NOMO-1 treated with DMSO at 0.1 percent for 48 hours (cell line): ENCODE results near the gene ITGA3.

Experiments used
- DNase-seq: peaks from one replicate; lab custom pipeline; 2025; ENCODE audit not compliant: unreplicated experiment; lab: John Stamatoyannopoulos, UW

The ITGA3 gene

DNA sequence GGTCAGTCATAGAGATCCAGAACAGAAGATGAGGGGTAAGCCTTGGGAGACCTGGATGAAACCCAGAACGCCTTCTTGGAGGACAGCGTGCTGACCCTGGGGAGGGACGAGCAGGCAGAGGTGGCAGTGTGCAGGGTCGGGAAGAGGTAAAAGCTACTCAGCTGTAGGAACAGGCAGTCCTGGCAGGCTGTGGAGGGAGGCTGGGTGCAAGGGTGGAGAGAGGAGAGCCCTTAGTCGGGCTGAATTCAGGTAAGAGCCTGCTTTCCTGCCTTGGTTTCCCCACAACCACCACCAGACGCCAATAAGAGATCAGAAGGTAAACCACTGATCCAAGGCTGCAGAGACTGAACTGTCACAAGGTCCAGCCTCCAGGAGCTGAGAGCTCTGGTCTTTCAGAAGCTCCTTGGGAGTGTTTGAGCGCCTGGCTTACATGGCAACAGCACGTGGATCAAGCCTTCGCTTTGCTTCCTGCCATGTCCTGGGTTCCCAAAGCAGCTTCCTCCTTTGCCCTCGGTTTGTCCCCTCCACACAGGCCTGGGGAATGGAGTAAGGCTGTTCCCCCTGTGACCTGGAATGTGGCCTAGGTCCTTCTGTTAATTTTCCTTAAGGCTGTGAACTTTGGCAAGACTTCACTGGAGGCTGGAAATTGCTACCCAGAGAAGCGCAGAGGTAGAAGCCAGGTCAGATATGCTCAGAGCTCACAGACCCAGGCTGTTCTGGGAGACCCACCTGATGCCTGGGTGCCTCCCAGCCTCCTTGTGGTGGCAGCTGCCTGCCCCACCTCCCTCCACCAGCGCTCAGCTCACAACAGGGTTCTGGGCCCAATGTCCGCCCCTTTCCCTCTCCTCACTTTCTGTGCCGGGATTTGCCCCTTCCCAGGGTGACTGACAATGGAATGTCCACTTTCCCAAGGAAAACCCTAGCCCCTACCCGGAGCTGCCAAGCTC is 35.3 kb downstream of the ITGA3 start:
- no peak for DNase-seq

- DNase-seq: no peak
These were observed 36.0 kb downstream of the ITGA3 start for GRCh38 chr17:50091918-50092285.

DNA sequence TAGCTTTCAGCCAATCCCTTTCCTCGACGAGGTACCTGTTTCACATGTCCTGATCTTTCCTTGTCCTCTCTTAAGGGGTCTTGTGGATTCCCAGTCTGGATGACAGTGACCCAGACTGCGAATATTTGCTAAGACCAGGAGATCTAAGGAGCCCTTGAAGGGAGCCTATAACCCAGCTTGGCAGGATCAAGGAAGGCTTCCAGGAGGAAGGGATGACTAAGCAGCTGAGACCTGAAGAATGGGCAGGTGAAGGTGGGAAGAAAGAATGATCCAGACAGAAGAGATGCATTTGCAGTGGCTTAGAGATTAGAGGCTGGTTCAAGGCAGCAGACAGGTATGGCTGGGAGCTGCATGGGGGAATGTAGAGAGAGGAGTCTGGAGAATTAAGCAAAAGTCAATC is 37.3 kb downstream of the ITGA3 start:
- no peak for DNase-seq

DNA sequence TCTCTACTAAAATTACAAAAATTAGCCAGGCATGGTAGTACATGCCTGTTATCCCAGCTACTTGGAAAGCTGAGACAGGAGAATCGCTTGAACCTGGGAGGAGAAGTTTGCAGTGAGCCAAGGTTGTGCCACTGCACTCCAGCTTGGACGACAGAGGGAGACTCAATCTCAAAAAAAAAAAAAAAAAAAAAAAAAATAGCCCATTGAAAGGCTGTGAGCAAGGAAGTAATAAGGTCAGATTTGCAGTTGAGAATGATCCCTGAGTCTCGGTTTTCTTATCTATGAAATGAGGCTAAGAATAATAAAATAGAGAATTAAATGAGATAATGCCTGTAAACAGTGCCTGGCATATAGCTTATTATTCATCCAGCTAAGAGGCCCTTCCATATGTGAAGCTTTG is 37.9 kb downstream of the ITGA3 start:
- no peak for DNase-seq

DNA sequence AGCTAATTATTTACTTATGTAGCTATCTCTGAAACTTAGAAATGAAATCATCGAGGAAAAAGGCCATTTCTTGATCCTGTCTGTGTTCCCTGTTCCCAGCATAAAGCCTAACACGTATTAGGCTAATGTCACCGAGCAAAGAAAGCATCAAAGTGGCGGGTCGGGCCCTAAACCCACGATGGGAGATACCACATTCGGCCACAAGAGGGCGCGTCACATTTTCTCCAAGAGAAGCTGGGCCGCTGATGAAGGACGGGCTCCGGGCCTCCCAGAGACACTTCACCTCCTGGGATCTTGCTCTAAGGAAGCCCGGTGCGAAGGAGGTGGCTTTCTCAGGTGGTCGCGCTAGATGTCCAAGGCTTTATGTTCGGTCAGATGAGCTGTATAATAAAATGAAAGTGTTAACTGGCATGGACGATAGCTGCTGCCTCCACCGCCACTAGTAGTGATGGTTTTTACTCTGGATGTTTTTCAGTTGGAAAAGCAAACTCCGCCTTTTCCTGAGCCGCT is 38.4 kb downstream of the ITGA3 start:
- DNase-seq: peak; percentile 48

DNA sequence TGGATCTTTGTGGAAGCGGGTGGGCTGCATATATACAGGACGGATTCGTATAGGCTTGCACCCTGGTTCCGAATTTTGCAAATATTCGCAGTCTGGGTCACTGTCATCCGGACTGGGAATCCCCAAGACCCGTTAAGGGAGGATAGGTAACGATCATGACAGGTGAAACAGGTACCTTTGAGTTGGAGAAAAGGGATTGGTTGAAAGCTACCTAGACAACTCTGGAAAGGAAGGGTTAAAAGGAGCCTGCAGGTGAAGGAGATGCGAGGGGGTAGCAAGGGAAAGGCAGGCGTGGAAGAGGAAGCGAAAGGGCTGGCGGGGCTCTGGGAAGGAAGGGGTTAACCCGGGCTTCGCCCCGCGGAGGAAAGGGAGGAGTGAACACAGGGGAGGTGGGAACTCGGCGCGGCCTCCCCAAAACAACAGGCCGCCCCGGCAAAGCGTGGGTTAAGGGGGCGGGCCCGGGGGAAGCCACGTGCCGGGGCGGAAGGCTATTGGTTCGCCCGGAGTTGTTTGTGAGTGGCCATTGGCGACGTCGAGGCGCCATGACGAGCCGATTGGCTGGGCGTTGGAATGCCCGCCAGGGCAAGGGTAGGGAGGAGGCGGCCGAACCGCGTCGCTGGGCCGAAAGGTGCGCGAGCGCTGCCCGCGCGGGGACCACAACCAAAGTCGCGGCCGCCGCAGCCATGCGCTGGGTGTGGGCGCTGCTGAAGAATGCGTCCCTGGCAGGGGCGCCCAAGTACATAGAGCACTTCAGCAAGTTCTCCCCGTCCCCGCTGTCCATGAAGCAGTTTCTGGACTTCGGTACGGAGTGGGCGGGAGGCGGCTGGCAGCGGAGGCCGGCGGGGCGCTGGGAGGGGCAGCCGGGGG is 39.1 kb downstream of the ITGA3 start, which contains the start of gene PDK2:
Gene PDK2, plus strand, starts transcription at position 599 of the 867 bp plus-strand sequence. Its CDS starts 85 bp downstream, at position 684.
- peak; percentile 97 for DNase-seq

- no peak for DNase-seq
These were observed 39.7 kb downstream of the ITGA3 start for GRCh38 chr17:50095626-50096037.

DNA sequence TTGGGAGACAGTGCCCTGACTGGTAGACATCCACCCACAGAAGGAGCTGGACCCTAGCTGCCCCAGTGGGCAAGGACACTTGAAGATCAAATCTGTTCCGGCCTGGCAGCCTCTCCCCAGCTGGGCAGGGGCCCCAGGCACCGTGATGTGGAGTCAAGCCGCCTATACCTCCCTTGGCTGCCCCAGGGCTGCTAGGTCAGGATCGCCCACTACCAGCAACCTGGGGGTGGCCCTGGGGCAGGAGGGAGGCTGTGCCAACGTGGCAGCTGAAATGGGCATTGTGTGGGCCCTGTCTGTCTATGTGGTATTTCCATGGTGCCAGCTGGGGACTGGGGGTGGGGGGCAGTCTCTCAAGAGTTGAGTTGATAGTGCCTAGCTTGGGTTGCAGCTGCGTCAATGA is 40.2 kb downstream of the ITGA3 start:
- DNase-seq: no peak

- DNase-seq: no peak
These were observed 40.8 kb downstream of the ITGA3 start for GRCh38 chr17:50096758-50097157.

DNA sequence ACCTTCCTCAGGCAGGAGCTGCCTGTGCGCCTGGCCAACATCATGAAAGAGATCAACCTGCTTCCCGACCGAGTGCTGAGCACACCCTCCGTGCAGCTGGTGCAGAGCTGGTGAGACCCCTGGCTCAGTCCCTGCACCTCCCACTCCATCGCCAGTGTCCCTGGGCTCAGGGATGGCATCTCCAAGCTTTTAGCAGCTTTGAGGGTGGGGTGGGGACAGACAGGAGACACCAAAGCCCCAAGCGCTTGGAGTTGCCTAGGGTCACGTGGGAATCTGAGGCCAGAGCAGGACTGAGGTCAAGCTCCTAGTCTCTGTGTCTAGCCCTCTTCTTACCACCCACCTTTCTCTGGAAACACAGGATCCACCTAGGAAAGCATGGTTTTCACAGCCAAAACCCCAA is 41.5 kb downstream of the ITGA3 start:
- no peak for DNase-seq

DNA sequence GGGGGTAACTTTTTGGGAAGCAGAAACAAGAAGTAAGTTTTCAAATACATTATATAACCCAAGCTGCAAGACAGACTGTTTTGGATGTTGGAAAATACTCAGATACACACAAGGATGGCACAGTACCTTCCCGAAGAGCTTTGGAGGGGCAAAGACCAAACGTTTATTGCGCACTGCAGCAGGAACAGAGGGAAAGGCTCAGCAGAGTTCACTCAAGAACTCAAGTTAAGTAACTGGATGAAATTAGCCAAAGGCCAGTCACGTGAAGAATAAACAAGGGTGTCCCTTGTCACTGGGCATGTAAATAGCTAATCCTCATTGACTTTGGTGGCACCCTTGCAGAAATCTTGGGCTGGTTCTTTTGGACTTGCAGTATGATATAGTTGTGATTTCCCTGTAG is 42.0 kb downstream of the ITGA3 start:
- DNase-seq: no peak

DNA sequence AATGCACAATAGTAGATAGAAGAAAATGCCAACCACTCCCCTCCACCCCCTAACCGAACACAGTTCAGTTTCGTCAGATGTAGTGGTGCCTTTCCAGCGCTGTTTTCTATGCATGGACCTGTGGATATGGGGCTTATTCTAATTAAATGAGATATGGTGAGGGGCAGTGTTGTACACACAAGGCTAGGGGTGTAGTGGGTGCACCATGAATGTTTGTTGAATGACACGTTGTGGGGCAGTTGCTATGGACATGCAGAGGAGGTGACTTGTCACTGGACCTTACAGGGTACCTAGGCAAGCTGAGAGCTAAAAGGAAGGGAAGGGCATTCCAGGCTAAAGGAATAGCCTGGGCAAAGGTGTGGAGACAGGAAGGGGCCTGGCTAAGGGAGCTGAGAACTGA is 42.7 kb downstream of the ITGA3 start:
- DNase-seq: no peak

- no peak for DNase-seq
These were observed 43.1 kb downstream of the ITGA3 start for GRCh38 chr17:50099003-50099402.

DNA sequence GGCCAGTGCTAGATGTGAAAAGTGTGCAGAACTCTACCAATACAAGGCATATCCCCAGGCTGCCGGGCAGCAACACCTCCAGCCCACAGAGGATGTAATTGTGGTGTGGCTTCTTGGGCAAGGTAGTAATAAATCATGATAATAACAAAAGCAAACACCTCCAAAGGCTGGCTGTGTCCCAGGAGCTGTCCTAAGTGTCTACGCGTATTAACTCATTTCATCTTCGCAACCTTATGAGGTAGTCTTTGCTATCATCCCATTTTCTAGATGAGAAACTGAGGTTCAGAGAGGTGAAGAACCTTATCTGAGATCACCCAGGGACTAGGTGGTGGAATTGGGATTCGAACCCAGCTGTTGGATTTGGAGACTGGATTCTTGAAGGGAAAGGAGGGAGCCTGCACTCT is 44.6 kb downstream of the ITGA3 start:
- peak; percentile 10 for DNase-seq

DNA sequence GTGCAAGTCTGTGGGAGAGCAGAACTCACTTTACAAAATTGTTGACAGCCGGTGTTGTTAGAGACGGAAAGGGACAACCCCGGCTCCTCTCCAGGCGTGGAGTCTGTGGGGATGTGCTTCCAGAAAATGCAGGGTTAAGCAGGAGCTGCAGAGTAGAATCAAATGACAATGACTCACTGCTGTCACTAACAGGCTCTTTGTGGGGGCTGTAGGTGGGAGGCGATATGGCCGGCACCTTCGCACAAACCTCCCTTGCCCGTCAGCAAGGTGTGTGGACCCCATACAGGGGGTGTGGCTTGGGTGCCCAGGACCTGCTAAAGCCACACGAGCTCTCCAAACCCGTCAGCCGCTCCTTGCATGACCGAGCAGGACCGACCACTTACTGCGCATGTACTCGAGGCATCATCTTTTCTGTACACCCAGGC is 45.0 kb downstream of the ITGA3 start:
- no peak for DNase-seq

GRCh38 chr17:50101346-50102163 is 45.6 kb downstream of the ITGA3 start:
- no peak for DNase-seq

DNA sequence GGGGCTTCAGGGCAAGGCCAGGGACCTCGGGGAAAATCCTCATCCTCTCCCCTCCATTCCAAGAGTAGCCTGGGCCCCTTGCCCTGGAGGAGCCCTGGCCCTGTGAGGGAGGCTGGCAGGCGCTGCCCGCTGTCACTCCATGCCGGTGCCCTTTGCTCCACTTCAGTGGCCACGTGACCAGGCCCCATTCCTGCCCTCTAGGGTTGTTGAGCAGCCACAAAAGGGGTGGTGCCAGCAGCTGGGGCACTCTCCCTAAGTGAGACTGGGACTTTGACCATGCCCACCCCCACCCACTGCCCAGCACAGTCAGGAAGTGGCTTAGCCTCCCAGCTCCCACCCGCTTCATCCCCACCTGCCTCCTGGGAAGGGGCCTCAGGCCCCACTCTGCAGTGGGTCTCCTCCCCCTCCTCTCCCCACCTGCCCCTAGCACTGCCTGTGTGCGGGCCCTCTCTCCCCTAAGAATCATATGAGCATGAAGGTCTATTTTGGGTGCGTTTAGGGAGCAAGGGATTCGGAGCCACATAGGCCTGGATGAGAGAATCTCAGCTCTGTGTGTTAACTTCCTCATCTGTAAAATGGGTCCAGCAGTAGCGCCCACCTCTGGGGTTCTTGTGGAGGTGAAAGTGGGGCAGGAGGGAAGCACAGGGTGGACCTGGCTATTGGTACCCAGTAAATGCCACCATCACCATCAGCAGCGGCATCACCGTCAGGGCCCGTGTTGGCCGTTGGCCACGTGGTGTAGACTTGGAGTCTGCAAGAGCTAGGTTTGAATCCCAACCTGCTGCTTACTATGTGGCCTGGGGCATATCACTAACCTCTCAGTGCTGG is 46.5 kb downstream of the ITGA3 start:
- no peak for DNase-seq

- no peak for DNase-seq
These were observed 47.3 kb downstream of the ITGA3 start for GRCh38 chr17:50103252-50103651.

GRCh38 chr17:50103941-50104340 is 48.0 kb downstream of the ITGA3 start:
- DNase-seq: no peak

DNA sequence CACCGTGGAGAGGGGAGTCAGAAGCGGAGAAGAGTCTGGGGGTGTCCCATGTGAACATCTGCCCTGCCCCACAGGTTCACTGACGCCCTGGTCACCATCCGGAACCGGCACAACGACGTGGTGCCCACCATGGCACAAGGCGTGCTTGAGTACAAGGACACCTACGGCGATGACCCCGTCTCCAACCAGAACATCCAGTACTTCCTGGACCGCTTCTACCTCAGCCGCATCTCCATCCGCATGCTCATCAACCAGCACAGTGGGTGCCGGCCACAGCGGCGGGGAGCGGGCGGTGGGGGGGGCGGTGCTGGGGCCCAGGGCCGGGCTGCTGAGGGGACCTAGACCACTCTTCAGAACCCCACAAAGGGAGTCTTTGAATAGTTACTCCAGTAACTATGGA is 49.9 kb downstream of the ITGA3 start:
- no peak for DNase-seq
